DMS 273 (cell line): Measurements from ENCODE around the gene GLCE.

Experiments used
- DNase-seq: peaks from one replicate; lab custom pipeline; 2025; ENCODE audit not compliant: unreplicated experiment; lab: John Stamatoyannopoulos, UW

The GLCE gene

GRCh38 chr15:69315402-69316110 lies 155.1 kb downstream of the GLCE start:
- DNase-seq, result no peak

DNA sequence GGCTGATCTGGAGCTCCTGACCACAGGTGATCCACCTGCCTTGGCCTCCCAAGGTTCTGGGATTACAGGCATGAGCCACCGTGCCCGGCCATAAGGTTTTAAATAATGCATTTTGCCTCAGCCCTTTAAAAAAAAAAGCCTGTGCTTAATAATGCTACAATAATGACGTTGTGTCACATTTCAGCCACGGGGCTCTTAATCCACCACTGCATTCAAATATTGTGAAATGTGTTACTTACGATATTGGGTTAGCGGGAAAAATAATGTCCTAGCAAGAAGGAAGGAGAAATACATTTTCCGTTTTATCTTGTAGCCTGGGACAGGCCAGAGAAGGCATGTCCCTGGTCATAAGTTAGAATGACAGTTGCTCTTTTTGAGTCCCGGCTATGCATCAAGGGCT lies 155.9 kb downstream of the GLCE start:
- DNase-seq, result no peak

DNA sequence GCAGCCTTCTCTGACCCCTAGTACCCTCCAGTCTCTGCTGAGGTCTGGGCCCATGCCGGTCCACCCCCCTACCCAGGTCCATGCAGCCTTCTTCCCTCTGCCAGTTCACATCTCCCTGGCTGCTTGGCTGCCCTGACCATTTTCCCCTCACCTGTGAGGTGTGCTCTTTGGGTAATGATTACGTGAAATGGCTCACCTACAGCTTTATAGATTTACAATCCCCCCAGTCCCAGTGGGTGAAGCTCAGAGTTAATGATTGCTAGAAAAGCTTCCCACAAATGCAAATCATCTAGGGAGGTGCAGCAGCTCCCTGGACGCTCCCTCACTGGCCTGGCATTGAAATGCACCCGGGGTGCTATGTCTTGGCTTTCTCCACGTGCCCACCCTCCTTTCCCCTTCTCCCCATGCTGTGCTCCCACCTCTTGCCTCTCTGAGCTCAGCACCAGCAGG lies 157.0 kb downstream of the GLCE start:
- DNase-seq, result no peak

DNA sequence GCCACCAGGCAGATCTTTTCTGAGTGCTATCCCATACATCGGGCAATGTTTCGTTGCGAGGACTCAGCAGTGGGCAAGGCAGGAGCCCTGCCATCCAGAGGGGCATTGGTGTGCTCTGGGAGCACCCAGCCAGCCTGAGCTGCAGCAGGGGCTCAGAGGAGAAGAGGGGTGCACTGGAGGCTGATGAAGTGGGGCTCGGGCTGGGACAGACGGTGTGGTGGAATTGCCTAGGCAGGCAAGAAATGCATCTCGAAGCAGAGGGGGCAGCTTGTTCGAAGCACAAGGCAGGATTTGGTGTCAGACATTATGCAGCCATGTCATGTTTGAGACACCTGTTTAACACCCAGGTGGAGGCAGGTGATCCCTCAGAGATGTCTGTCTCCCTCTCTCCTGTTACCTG lies 157.6 kb downstream of the GLCE start:
- DNase-seq, result no peak

DNA sequence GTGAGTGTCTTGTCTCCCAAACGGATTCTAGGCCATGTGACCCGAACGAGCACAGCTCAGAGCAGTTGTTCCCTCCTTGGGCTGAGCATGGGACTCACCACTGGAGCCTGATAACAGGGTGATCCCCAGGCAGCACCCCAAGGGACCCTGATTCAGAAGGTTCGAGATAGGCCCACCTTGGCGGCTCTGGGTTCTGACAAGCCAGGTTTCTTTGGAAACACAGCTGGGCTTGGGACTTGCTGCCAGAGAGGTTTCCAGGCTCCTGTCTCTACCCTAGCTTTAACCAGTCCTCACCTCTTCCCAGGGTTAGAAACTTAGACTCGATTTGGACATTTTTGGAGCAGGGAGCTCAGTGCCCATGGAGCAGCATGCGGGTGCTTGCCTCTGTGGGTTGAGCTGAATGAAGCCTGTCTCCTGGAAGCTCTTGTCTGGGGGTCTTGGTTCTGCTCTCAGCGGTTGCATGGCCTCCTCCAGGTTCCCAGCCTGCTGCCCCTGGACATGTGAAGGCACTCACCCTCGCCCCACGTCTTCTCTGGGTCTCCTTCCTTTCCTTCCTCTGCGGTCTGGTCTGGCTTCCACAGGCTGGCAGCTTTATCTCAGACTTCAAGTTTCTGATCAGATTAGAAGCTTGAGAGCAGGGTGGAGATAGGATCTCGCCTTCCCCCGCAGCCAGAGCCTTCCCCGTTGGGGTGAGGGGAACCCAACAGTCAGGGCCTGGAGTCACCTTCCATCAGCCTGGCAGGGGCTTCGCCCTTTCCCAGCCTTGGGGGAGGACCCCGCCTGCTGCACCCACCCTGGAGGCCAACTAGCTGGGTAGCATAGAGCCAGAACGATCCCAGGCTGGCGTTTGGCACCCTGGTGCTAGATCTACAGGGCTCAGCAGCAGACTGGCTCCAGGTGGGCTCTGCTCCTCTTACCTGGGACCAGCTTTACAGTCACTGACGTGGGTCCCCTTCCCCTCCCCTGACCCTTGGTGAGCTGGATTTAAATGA lies 159.2 kb downstream of the GLCE start:
- no peak for DNase-seq

DNA sequence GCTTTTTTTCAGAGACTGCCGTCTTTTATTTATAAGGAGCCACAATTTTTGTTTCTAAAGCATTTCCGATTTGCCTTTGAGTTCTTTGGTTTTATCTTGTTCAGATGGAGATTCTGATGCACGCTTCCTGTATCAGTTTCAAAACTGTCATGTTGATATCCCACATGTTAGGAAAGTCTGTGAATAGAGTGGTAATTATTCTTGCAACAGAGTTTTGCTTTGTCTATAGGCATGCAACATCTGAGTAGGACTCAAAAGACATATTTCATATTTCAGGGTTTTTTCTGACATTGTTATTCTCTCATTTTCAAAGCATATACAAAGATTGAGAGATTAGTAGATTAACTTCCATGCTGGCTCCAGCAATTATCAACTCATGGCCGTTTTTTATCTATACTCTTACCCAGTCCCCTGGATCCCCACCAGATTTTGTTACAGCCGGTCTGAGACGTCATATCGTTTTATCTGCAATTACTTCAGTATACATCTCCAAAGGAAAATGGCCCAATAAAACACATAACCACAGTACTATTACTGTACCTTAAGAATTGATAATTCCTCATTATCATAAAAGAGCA lies 160.6 kb downstream of the GLCE start:
- no peak for DNase-seq
